Measurements from ENCODE around the gene NDE1.
A peak's percentile ranks its signal among the peaks of the same experiment; 100 is the strongest.

The NDE1 gene

GRCh38 chr16:15609286-15609649 is 40.8 kb upstream of the NDE1 start:
- Histone ChIP-seq H3K4me2 (ENCODE audit: low read length) (no peak overlapping the region), H3K4me3 (ENCODE audit: low read length) (no peak overlapping the region), H3K36me3 (ENCODE audit: insufficient read depth, low read length) (peaks cover 46% of the 10 kb centered on the region), H3K4me1 (ENCODE audit: control insufficient read depth, insufficient read depth, low read length) (peaks cover 25% of the 10 kb centered on the region), H3K27me3 (ENCODE audit: control insufficient read depth, insufficient read depth, low read length) (no peaks in the 10 kb centered on the region), H3K9ac (ENCODE audit: low read depth, low read length) (no peak overlapping the region), H3K9me3 (replicated peaks; ENCODE audit: low read length) (no peaks in the 10 kb centered on the region)

- H3K36me3 ChIP-seq (ENCODE audit: insufficient read depth, low read length), result peaks cover 48% of the 10 kb centered on the region
- H3K4me2 ChIP-seq (ENCODE audit: low read length), result no peak overlapping the region
- H3K9ac ChIP-seq (ENCODE audit: low read depth, low read length), result no peak overlapping the region
- no peaks in the 10 kb centered on the region for H3K9me3 ChIP-seq (replicated peaks; ENCODE audit: low read length)
- peaks cover 13% of the 10 kb centered on the region for H3K4me1 ChIP-seq (ENCODE audit: control insufficient read depth, insufficient read depth, low read length)
- no peaks in the 10 kb centered on the region for H3K27me3 ChIP-seq (ENCODE audit: control insufficient read depth, insufficient read depth, low read length)
- no peak overlapping the region for H3K4me3 ChIP-seq (ENCODE audit: low read length)
Measured at GRCh38 chr16:15610369-15610871, 39.6 kb upstream of the NDE1 start.

- H3K9me3 ChIP-seq (replicated peaks; ENCODE audit: low read length), result no peaks in the 10 kb centered on the region
- H3K27me3 ChIP-seq (ENCODE audit: control insufficient read depth, insufficient read depth, low read length), result no peaks in the 10 kb centered on the region
- no peak overlapping the region for H3K4me2 ChIP-seq (ENCODE audit: low read length)
- peaks cover 55% of the 10 kb centered on the region for H3K36me3 ChIP-seq (ENCODE audit: insufficient read depth, low read length)
- H3K4me3 ChIP-seq (ENCODE audit: low read length), result no peak overlapping the region
- H3K9ac ChIP-seq (ENCODE audit: low read depth, low read length), result no peak overlapping the region
- H3K4me1 ChIP-seq (ENCODE audit: control insufficient read depth, insufficient read depth, low read length), result peaks cover 12% of the 10 kb centered on the region
Measured at GRCh38 chr16:15611610-15612009, 38.4 kb upstream of the NDE1 start.

- Histone ChIP-seq H3K4me3 (ENCODE audit: low read length) (no peak overlapping the region), H3K27me3 (ENCODE audit: control insufficient read depth, insufficient read depth, low read length) (no peaks in the 10 kb centered on the region), H3K9me3 (replicated peaks; ENCODE audit: low read length) (no peaks in the 10 kb centered on the region), H3K36me3 (ENCODE audit: insufficient read depth, low read length) (peaks cover 61% of the 10 kb centered on the region), H3K4me1 (ENCODE audit: control insufficient read depth, insufficient read depth, low read length) (peaks cover 8% of the 10 kb centered on the region), H3K9ac (ENCODE audit: low read depth, low read length) (no peak overlapping the region), H3K4me2 (ENCODE audit: low read length) (no peak overlapping the region)
Measured at GRCh38 chr16:15613676-15614075, 36.4 kb upstream of the NDE1 start.

- Histone ChIP-seq H3K4me2 (ENCODE audit: low read length) (no peak overlapping the region), H3K36me3 (ENCODE audit: insufficient read depth, low read length) (peaks cover 73% of the 10 kb centered on the region)
Measured at GRCh38 chr16:15616012-15616411, 34.0 kb upstream of the NDE1 start.

GRCh38 chr16:15616475-15617165 is 33.4 kb upstream of the NDE1 start:
- Histone ChIP-seq H3K9ac (ENCODE audit: low read depth, low read length) (no peak overlapping the region), H3K4me2 (ENCODE audit: low read length) (no peak overlapping the region), H3K4me3 (ENCODE audit: low read length) (no peak overlapping the region), H3K27me3 (ENCODE audit: control insufficient read depth, insufficient read depth, low read length) (no peaks in the 10 kb centered on the region), H3K4me1 (ENCODE audit: control insufficient read depth, insufficient read depth, low read length) (peaks cover 17% of the 10 kb centered on the region), H3K36me3 (ENCODE audit: insufficient read depth, low read length) (peaks cover 75% of the 10 kb centered on the region), H3K9me3 (replicated peaks; ENCODE audit: low read length) (no peaks in the 10 kb centered on the region)

More at GRCh38 chr16:15616012-15616411, 34.0 kb upstream of the NDE1 start:
- Histone ChIP-seq H3K9me3 (replicated peaks; ENCODE audit: low read length) (no peaks in the 10 kb centered on the region), H3K4me3 (ENCODE audit: low read length) (no peak overlapping the region), H3K27me3 (ENCODE audit: control insufficient read depth, insufficient read depth, low read length) (no peaks in the 10 kb centered on the region), H3K4me1 (ENCODE audit: control insufficient read depth, insufficient read depth, low read length) (peaks cover 17% of the 10 kb centered on the region), H3K9ac (ENCODE audit: low read depth, low read length) (no peak overlapping the region)

GRCh38 chr16:15617901-15618300 is 32.1 kb upstream of the NDE1 start:
- no peaks in the 10 kb centered on the region for H3K9me3 ChIP-seq (replicated peaks; ENCODE audit: low read length)
- no peak overlapping the region for H3K9ac ChIP-seq (ENCODE audit: low read depth, low read length)
- H3K4me2 ChIP-seq (ENCODE audit: low read length), result no peak overlapping the region
- peaks cover 72% of the 10 kb centered on the region for H3K36me3 ChIP-seq (ENCODE audit: insufficient read depth, low read length)
- no peak overlapping the region for H3K4me3 ChIP-seq (ENCODE audit: low read length)
- no peaks in the 10 kb centered on the region for H3K27me3 ChIP-seq (ENCODE audit: control insufficient read depth, insufficient read depth, low read length)
- H3K4me1 ChIP-seq (ENCODE audit: control insufficient read depth, insufficient read depth, low read length), result peaks cover 17% of the 10 kb centered on the region

- Histone ChIP-seq H3K9me3 (replicated peaks; ENCODE audit: low read length) (no peaks in the 10 kb centered on the region), H3K9ac (ENCODE audit: low read depth, low read length) (no peak overlapping the region), H3K36me3 (ENCODE audit: insufficient read depth, low read length) (peaks cover 70% of the 10 kb centered on the region), H3K4me1 (ENCODE audit: control insufficient read depth, insufficient read depth, low read length) (peaks cover 17% of the 10 kb centered on the region), H3K27me3 (ENCODE audit: control insufficient read depth, insufficient read depth, low read length) (no peaks in the 10 kb centered on the region), H3K4me2 (ENCODE audit: low read length) (peak overlapping the region; percentile 20), H3K4me3 (ENCODE audit: low read length) (no peak overlapping the region)
Measured at GRCh38 chr16:15618392-15618791, 31.7 kb upstream of the NDE1 start.

- H3K4me3 ChIP-seq (ENCODE audit: low read length), result no peak overlapping the region
- no peak overlapping the region for H3K4me2 ChIP-seq (ENCODE audit: low read length)
- H3K36me3 ChIP-seq (ENCODE audit: insufficient read depth, low read length), result peaks cover 82% of the 10 kb centered on the region
- H3K4me1 ChIP-seq (ENCODE audit: control insufficient read depth, insufficient read depth, low read length), result peaks cover 17% of the 10 kb centered on the region
- H3K9me3 ChIP-seq (replicated peaks; ENCODE audit: low read length), result no peaks in the 10 kb centered on the region
- no peaks in the 10 kb centered on the region for H3K27me3 ChIP-seq (ENCODE audit: control insufficient read depth, insufficient read depth, low read length)
- no peak overlapping the region for H3K9ac ChIP-seq (ENCODE audit: low read depth, low read length)
Measured at GRCh38 chr16:15620611-15621195, 29.3 kb upstream of the NDE1 start.

- no peaks in the 10 kb centered on the region for H3K27me3 ChIP-seq (ENCODE audit: control insufficient read depth, insufficient read depth, low read length)
- H3K4me2 ChIP-seq (ENCODE audit: low read length), result no peak overlapping the region
- H3K4me3 ChIP-seq (ENCODE audit: low read length), result no peak overlapping the region
- H3K36me3 ChIP-seq (ENCODE audit: insufficient read depth, low read length), result peaks cover 76% of the 10 kb centered on the region
- no peaks in the 10 kb centered on the region for H3K9me3 ChIP-seq (replicated peaks; ENCODE audit: low read length)
- H3K9ac ChIP-seq (ENCODE audit: low read depth, low read length), result no peak overlapping the region
- H3K4me1 ChIP-seq (ENCODE audit: control insufficient read depth, insufficient read depth, low read length), result peaks cover 17% of the 10 kb centered on the region
Measured at GRCh38 chr16:15621456-15621855, 28.6 kb upstream of the NDE1 start.

GRCh38 chr16:15621889-15622288 is 28.2 kb upstream of the NDE1 start:
- Histone ChIP-seq H3K9me3 (replicated peaks; ENCODE audit: low read length) (no peaks in the 10 kb centered on the region), H3K4me1 (ENCODE audit: control insufficient read depth, insufficient read depth, low read length) (peaks cover 17% of the 10 kb centered on the region), H3K36me3 (ENCODE audit: insufficient read depth, low read length) (peaks cover 71% of the 10 kb centered on the region), H3K4me2 (ENCODE audit: low read length) (no peak overlapping the region), H3K9ac (ENCODE audit: low read depth, low read length) (no peak overlapping the region), H3K4me3 (ENCODE audit: low read length) (no peak overlapping the region), H3K27me3 (ENCODE audit: control insufficient read depth, insufficient read depth, low read length) (no peaks in the 10 kb centered on the region)
